Measurements from ENCODE around the gene BDH2. TPM values are rescaled to one million over a fixed set of nuclear protein-coding genes. Genes with fewer than 3 reads are reported as not detected.

Gene BDH2
- 28.2 and 30.4 TPM in 2 replicates for polyA plus RNA-seq (2011; rRNA removed)
- polyA plus RNA-seq (2012; cell fraction: cytosol; rRNA removed): 6.5 and 6.8 TPM in 2 replicates
- polyA plus RNA-seq (2012; cell fraction: nucleus; rRNA removed): 3.9 and 6.0 TPM in 2 replicates
- polyA plus RNA-seq (2017; fragmentation: RNase III; extraction: RNeasy Plus Mini Kit Qiagen cat#74134 plus additional on column Dnase treatment): 14.0 to 17.0 TPM (median 15.7 TPM) in 3 replicates
- polyA minus RNA-seq (2011; rRNA and poly(A)+ RNA removed): 6.8 and 7.4 TPM in 2 replicates

DNA sequence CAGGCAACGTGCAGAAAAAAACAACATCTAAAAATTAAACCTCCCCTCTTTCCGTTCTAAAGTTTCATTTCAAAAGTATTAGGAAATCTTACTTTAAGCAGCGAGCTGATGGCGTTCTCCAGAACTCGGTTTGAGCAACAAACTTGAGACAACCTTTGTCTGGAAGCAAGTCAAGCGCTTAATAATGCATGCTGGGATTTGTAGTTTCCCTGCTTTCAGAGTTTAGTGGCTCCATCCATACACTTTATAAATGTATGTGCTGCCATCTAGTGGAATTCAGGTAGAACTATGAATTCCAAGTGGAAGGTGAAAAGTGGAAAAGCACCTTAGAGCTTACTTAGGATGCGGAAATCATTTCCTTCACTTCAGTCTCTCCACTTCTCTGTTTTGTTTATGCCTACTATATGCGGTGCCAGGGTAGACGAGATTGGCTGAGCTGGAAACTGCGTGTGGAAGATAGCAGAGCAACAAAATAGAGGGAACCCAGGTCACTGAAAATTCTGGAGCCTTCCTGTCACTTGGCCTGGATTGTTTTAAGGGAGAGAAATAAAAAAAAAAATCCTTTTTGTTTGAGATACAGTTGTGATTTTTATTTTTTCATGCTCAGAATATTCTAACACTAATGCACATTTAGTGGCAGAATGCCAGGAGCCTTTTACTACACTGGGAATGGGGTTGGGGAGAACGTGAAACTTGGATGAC lies at the start of gene BDH2:
TSS of gene BDH2 (minus strand) at position 144 of the 702 bp plus-strand sequence. CDS start 3,580 bp downstream, outside the sequence.
- Histone ChIP-seq H3K4me1 (no peaks in the 10 kb centered on the region), H3K27ac (peak within 1 kb of the TSS; percentile 58 to 81), H3K9me3 (no peaks in the 10 kb centered on the region), H3K4me2 (peak within 1 kb of the TSS; percentile 78), H3K4me3 (peak within 1 kb of the TSS; percentile 42)
- WGBS (ENCODE audit: missing lambda C conversion rate): 10% methylated on average over 11 of the region's 11 CpGs
- POLR2A ChIA-PET: interaction anchor here (0.8 to 1.2 kb wide), 2 partner anchors 479 to 669 kb away, joined by 3 read pairs; no protein-coding TSS in a partner anchor
- TF ChIP-seq NR3C1 (IDR thresholded peaks at IDR 0.05): no peak
- TF ChIP-seq RAD21 (conservative IDR thresholded peaks at IDR 0.05 in 1 of 2, IDR thresholded peaks at IDR 0.05 in 1 of 2): peak; percentile 64 to 71
- TF ChIP-seq CTCF (IDR thresholded peaks at IDR 0.05): peak; percentile 61
- 0 out of 4 replicates have a peak, but pooled peaks of 1 of the 2 experiments have one; percentile 16 for TF ChIP-seq CEBPB (IDR thresholded peaks at IDR 0.05)
- peak; percentile 32; the same call in 2 of the 3 replicates for TF ChIP-seq SMC3 (IDR thresholded peaks at IDR 0.05)
- CTCF ChIA-PET: interaction anchor here (0.6 to 4.3 kb wide), 14 partner anchors 9 to 1647 kb away, joined by 3 to 27 read pairs (median 4); partner anchors contain the start of gene SLC9B2
- FAIRE-seq: no peak
- DNase-seq (ENCODE audit: low read depth in 1 of 2, low spot score in 1 of 2): peak; percentile 75 to 85
- peak; percentile 92 to 97 for ATAC-seq

- Histone ChIP-seq H3K4me2 (no peak overlapping the region), H3K4me1 (peaks cover 1% of the 10 kb centered on the region; the same call in 1 of the 3 replicates), H3K4me3 (no peak overlapping the region), H3K9me3 (no peaks in the 10 kb centered on the region), H3K27ac (no peak overlapping the region)
- POLR2A ChIA-PET: no interaction called here
- TF ChIP-seq, protein P1, sequence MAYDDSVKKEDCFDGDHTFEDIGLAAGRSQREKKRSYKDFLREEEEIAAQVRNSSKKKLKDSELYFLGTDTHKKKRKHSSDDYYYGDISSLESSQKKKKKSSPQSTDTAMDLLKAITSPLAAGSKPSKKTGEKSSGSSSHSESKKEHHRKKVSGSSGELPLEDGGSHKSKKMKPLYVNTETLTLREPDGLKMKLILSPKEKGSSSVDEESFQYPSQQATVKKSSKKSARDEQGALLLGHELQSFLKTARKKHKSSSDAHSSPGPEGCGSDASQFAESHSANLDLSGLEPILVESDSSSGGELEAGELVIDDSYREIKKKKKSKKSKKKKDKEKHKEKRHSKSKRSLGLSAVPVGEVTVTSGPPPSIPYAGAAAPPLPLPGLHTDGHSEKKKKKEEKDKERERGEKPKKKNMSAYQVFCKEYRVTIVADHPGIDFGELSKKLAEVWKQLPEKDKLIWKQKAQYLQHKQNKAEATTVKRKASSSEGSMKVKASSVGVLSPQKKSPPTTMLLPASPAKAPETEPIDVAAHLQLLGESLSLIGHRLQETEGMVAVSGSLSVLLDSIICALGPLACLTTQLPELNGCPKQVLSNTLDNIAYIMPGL (CRISPR knock-in tag; IDR thresholded peaks at IDR 0.05; ENCODE audit: borderline replicate concordance): no peak
- no peak for TF ChIP-seq HOXB13 (CRISPR knock-in tag; IDR thresholded peaks at IDR 0.05; ENCODE audit: low read depth)
- TF ChIP-seq FOSL2 (IDR thresholded peaks at IDR 0.05): no peak
- no peak for TF ChIP-seq FOSL2 (CRISPR knock-in tag; IDR thresholded peaks at IDR 0.05)
- TF ChIP-seq NR3C1 (IDR thresholded peaks at IDR 0.05): no peak
- TF ChIP-seq RFX5 (IDR thresholded peaks at IDR 0.05): no peak
- no peak for TF ChIP-seq HES2 (IDR thresholded peaks at IDR 0.05)
- TF ChIP-seq MAZ (IDR thresholded peaks at IDR 0.05; ENCODE audit: borderline replicate concordance, low read depth, low read length): no peak
- TF ChIP-seq, protein P2, sequence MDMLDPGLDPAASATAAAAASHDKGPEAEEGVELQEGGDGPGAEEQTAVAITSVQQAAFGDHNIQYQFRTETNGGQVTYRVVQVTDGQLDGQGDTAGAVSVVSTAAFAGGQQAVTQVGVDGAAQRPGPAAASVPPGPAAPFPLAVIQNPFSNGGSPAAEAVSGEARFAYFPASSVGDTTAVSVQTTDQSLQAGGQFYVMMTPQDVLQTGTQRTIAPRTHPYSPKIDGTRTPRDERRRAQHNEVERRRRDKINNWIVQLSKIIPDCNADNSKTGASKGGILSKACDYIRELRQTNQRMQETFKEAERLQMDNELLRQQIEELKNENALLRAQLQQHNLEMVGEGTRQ (IDR thresholded peaks at IDR 0.05): no peak
- TF ChIP-seq HOXB5 (CRISPR knock-in tag; IDR thresholded peaks at IDR 0.05): no peak
- no peak for TF ChIP-seq RARB (CRISPR knock-in tag; IDR thresholded peaks at IDR 0.05)
- TF ChIP-seq POLR2AphosphoS2 (conservative IDR thresholded peaks at IDR 0.05; ENCODE audit: low read length): no peak
- no peak for TF ChIP-seq MAFK (IDR thresholded peaks at IDR 0.05; ENCODE audit: partially characterized antibody)
- TF ChIP-seq MYC (IDR thresholded peaks at IDR 0.05; ENCODE audit: borderline replicate concordance, low read length): no peak
- TF ChIP-seq TP53 (CRISPR knock-in tag; IDR thresholded peaks at IDR 0.05): no peak
- TF ChIP-seq EHMT2 (IDR thresholded peaks at IDR 0.05; ENCODE audit: low read depth): no peak
- CTCF ChIA-PET: no interaction called here
- DNase-seq (ENCODE audit: low read depth in 1 of 2, low spot score in 1 of 2) (no peak), ATAC-seq (no peak), FAIRE-seq (no peak)
- 92% methylated on average over 4 of the region's 4 CpGs for WGBS (ENCODE audit: missing lambda C conversion rate)
Observed at GRCh38 chr4:103144926-103145325, 45.3 kb upstream of the BDH2 start.

All from A549 (cell line).